Gastroesophageal sphincter (tissue), 4 donors: ENCODE results near the gene MPND. TPM values are rescaled to one million over a fixed set of nuclear protein-coding genes. Genes with fewer than 3 reads are reported as not detected.

Experiments used
- ATAC-seq: fragments of 150-250 bp; one replicate; pipeline ENCODE4 v1.9.1; 2016; ENCODE audit warnings: mild to moderate bottlenecking, moderate library complexity
- H3K27ac ChIP-seq, 4 donors: fragments of 200-600 bp; sonication (generic) in 3 of 4; 1 replicate in 3 of 4; 2 replicates in 1 of 4; pipeline ENCODE4 v1.5.1; 2016 to 2019
- H3K27me3 ChIP-seq: fragments of 200-600 bp; sonication (generic); one replicate; pipeline ENCODE4 v1.5.1; 2019
- H3K36me3 ChIP-seq, 2 donors: fragments of 200-600 bp; sonication (generic); one replicate each; pipeline ENCODE4 v1.5.1; 2019; ENCODE audit warnings: control low read depth in 1 of 2
- H3K4me1 ChIP-seq, 3 donors: fragments of 200-600 bp; sonication (generic); 1 replicate in 2 of 3; 2 replicates in 1 of 3; pipeline ENCODE4 v1.5.1; 2016 to 2019; ENCODE audit warnings: control low read depth in 2 of 3
- H3K4me3 ChIP-seq, 2 donors: fragments of 200-600 bp; sonication (generic); one replicate each; pipeline ENCODE4 v1.5.1; 2019; ENCODE audit warnings: mild to moderate bottlenecking in 1 of 2, moderate library complexity in 1 of 2
- H3K9me3 ChIP-seq, 3 donors: fragments of 200-600 bp; sonication (generic); one replicate each; pipeline ENCODE4 v1.5.1; 2017 to 2019; ENCODE audit warnings: control low read depth in 2 of 3
- EP300 ChIP-seq: sonication (generic); formaldehyde crosslinking; IDR thresholded peaks from one replicate; pipeline ENCODE4 v1.6.1; 2017; ENCODE audit warnings: antibody characterized with exemption, mild to moderate bottlenecking
- POLR2A ChIP-seq, 2 donors: fragments of 450-650 bp; IDR thresholded peaks; one replicate each; pipeline ENCODE4 v1.6.1; 2017; ENCODE audit warnings: antibody characterized with exemption in 2 of 2, mild to moderate bottlenecking in 2 of 2, moderate library complexity in 1 of 2
- POLR2AphosphoS5 ChIP-seq: sonication (generic); formaldehyde crosslinking; IDR thresholded peaks from one replicate; pipeline ENCODE4 v1.6.1; 2017; ENCODE audit warnings: antibody characterized with exemption
- WGBS, 2 donors: methylation state at CpG; one replicate each; pipeline ENCODE4 v1.1.5; 2018; ENCODE audit warnings: low coverage in 1 of 2; 5-methylcytosine and 5-hydroxymethylcytosine counted together
- total RNA-seq, 4 donors: library from RNA; depleted of rRNA; stranded (reverse); fragments of >200 nt; gene quantifications; one replicate each; pipeline ENCODE4 v1.1.0, GENCODE V29; 2016
- TF ChIP-seq, protein P1 (sequence below), 4 experiments: fragments of 200-600 bp in 2 of 4; fragments of 450-650 bp in 2 of 4; sonication (generic) in 1 of 4; IDR thresholded peaks; one replicate each; pipeline ENCODE4 v1.5.1; 2017 to 2019; ENCODE audit warnings: antibody characterized with exemption in 4 of 4, mild to moderate bottlenecking in 2 of 4, moderate library complexity in 2 of 4

Gene MPND
- total RNA-seq, 4 donors from 2014 or later: 4.7 to 7.5 (median 6.0) TPM

- Histone ChIP-seq H3K36me3 (no peaks in the 10 kb centered on the region), H3K4me1 (no peaks in the 10 kb centered on the region), H3K9me3 (no peaks in the 10 kb centered on the region), H3K4me3 (no peak overlapping the region), H3K27me3 (peaks cover 13% of the 10 kb centered on the region), H3K27ac (no peak overlapping the region)
- no peak for TF ChIP-seq EP300
- no peak for ATAC-seq
- 96 to 100% methylated on average over 1 to 5 of the region's 22 CpGs for WGBS, 2 donors
Observed at GRCh38 chr19:4310247-4311121, 32.9 kb upstream of the MPND start.

DNA sequence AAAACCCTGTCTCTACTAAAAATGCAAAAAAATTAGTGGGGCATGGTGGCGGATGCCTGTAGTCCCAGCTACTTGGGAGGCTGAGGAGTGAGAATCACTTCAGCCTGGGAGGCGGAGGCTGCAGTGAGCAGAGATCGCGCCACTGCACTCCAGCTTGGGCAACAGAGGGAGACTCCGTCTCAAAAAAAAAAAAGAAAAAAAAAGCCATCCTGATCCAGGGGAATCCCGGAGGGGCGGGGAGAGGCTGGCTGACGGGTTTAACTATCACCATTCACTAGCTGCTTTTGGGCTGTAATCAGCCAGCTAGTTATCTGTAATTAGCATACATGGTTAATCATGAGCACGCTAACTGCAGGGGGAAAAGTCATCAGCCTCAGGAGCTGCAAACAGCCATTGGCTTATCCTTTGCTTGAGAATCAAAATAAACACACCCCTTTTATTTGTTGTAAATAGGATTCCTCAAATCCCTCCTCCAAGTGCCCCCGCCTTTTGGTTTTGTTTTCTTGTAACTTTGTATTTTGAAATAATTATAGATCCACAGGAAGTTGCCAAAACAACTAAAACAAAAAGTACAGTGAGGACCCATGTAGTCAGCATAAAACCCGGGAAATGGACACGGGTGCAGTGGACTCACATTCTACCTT is 29.4 kb upstream of the MPND start:
- Histone ChIP-seq H3K36me3 (no peaks in the 10 kb centered on the region), H3K27me3 (peaks cover 28% of the 10 kb centered on the region), H3K27ac (no peak overlapping the region), H3K4me1 (no peaks in the 10 kb centered on the region), H3K4me3 (no peak overlapping the region), H3K9me3 (no peaks in the 10 kb centered on the region)
- no peak for ATAC-seq
- 28 to 43% methylated on average over 8 to 12 of the region's 12 CpGs for WGBS, 2 donors
- TF ChIP-seq POLR2AphosphoS5 (no peak), POLR2A (IDR thresholded peaks at IDR 0.05) (no peak), EP300 (no peak)
- TF ChIP-seq, protein P1, sequence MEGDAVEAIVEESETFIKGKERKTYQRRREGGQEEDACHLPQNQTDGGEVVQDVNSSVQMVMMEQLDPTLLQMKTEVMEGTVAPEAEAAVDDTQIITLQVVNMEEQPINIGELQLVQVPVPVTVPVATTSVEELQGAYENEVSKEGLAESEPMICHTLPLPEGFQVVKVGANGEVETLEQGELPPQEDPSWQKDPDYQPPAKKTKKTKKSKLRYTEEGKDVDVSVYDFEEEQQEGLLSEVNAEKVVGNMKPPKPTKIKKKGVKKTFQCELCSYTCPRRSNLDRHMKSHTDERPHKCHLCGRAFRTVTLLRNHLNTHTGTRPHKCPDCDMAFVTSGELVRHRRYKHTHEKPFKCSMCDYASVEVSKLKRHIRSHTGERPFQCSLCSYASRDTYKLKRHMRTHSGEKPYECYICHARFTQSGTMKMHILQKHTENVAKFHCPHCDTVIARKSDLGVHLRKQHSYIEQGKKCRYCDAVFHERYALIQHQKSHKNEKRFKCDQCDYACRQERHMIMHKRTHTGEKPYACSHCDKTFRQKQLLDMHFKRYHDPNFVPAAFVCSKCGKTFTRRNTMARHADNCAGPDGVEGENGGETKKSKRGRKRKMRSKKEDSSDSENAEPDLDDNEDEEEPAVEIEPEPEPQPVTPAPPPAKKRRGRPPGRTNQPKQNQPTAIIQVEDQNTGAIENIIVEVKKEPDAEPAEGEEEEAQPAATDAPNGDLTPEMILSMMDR (IDR thresholded peaks at IDR 0.05): no peak

- TF ChIP-seq POLR2AphosphoS5 (no peak), POLR2A (IDR thresholded peaks at IDR 0.05) (no peak), EP300 (no peak)
- TF ChIP-seq, protein P1 (IDR thresholded peaks at IDR 0.05): no peak
- Histone ChIP-seq H3K27me3 (peaks cover 28% of the 10 kb centered on the region), H3K4me3 (no peak overlapping the region), H3K9me3 (peaks cover 0 to under 1% (median 0%) of the 10 kb centered on the region in 3 donors), H3K36me3 (no peaks in the 10 kb centered on the region), H3K4me1 (no peaks in the 10 kb centered on the region), H3K27ac (no peak overlapping the region)
- WGBS, 2 donors: 63 to 80% methylated on average over 1 to 2 of the region's 9 CpGs
- ATAC-seq: no peak
Observed at GRCh38 chr19:4316956-4317355, 26.4 kb upstream of the MPND start.

- H3K36me3 ChIP-seq: no peaks in the 10 kb centered on the region
- H3K4me3 ChIP-seq: no peak overlapping the region
- H3K27ac ChIP-seq: no peak overlapping the region
- no peaks in the 10 kb centered on the region for H3K4me1 ChIP-seq
- TF ChIP-seq POLR2AphosphoS5: no peak
- TF ChIP-seq, protein P1 (IDR thresholded peaks at IDR 0.05): no peak
- no peak for TF ChIP-seq EP300
- no peak for TF ChIP-seq POLR2A (IDR thresholded peaks at IDR 0.05)
- peaks cover 0 to 6% (median 0%) of the 10 kb centered on the region in 3 donors for H3K9me3 ChIP-seq
- WGBS, 2 donors: 72 to 89% methylated on average over 3 to 4 of the region's 7 CpGs
- peaks cover 28% of the 10 kb centered on the region for H3K27me3 ChIP-seq
- no peak for ATAC-seq
Observed at GRCh38 chr19:4318460-4318859, 24.9 kb upstream of the MPND start.

GRCh38 chr19:4319067-4319718 is 24.2 kb upstream of the MPND start:
- Histone ChIP-seq H3K4me1 (no peaks in the 10 kb centered on the region), H3K27ac (no peak overlapping the region), H3K4me3 (no peak overlapping the region), H3K27me3 (peaks cover 28% of the 10 kb centered on the region), H3K9me3 (peaks cover 0 to 6% (median 0%) of the 10 kb centered on the region in 3 donors), H3K36me3 (no peaks in the 10 kb centered on the region)
- ATAC-seq: no peak
- WGBS, 2 donors: 86 to 100% methylated on average over 1 of the region's 2 CpGs
- TF ChIP-seq EP300 (no peak), POLR2AphosphoS5 (no peak), POLR2A (IDR thresholded peaks at IDR 0.05) (no peak)
- TF ChIP-seq, protein P1 (IDR thresholded peaks at IDR 0.05): no peak
